ENCODE results near the gene H2BK1.

The H2BK1 gene

GRCh38 chr7:151198945-151199848 is 11.1 kb downstream of the H2BK1 start:
- no peak for DNase-seq

GRCh38 chr7:151197932-151198331 is 12.4 kb downstream of the H2BK1 start:
- no peak for DNase-seq

GRCh38 chr7:151195616-151196450 is 14.5 kb downstream of the H2BK1 start:
- no peak for DNase-seq

GRCh38 chr7:151194188-151194587 is 16.1 kb downstream of the H2BK1 start:
- DNase-seq = no peak

- DNase-seq = no peak
Measured at GRCh38 chr7:151193203-151193978, 16.9 kb downstream of the H2BK1 start.

GRCh38 chr7:151192002-151192539 is 18.2 kb downstream of the H2BK1 start:
- DNase-seq = no peak

GRCh38 chr7:151191544-151191943 is 18.7 kb downstream of the H2BK1 start:
- no peak for DNase-seq

GRCh38 chr7:151189038-151189437 is 21.2 kb downstream of the H2BK1 start:
- no peak for DNase-seq

- no peak for DNase-seq
Measured at GRCh38 chr7:151188252-151188542, 22.1 kb downstream of the H2BK1 start.

- no peak for DNase-seq
Measured at GRCh38 chr7:151187409-151188251, 22.7 kb downstream of the H2BK1 start.

- no peak for DNase-seq
Measured at GRCh38 chr7:151186640-151187408, 23.5 kb downstream of the H2BK1 start, which contains the start of gene ASB10. ASB10 (minus strand) TSS chr7:151187250; CDS start chr7:151187130, 120 bp downstream.

GRCh38 chr7:151185762-151186639 is 24.3 kb downstream of the H2BK1 start:
- no peak for DNase-seq

GRCh38 chr7:151181011-151181431 is 29.3 kb downstream of the H2BK1 start:
- no peak for DNase-seq

- no peak for DNase-seq
Measured at GRCh38 chr7:151179946-151180345, 30.3 kb downstream of the H2BK1 start.

- DNase-seq = no peak
Measured at GRCh38 chr7:151179287-151179860, 30.9 kb downstream of the H2BK1 start.

- no peak for DNase-seq
Measured at GRCh38 chr7:151178831-151179230, 31.5 kb downstream of the H2BK1 start.

GRCh38 chr7:151178236-151178635 is 32.1 kb downstream of the H2BK1 start:
- DNase-seq = no peak

- DNase-seq = no peak
Measured at GRCh38 chr7:151177310-151177709, 33.0 kb downstream of the H2BK1 start.

- no peak for DNase-seq
Measured at GRCh38 chr7:151176401-151176800, 33.9 kb downstream of the H2BK1 start.

Measured in activated T-cell treated with anti-CD3 and anti-CD28 coated beads for 4 hours (primary cell).